ENCODE data around the gene ZNF467.

ZNF467 gene

DNA sequence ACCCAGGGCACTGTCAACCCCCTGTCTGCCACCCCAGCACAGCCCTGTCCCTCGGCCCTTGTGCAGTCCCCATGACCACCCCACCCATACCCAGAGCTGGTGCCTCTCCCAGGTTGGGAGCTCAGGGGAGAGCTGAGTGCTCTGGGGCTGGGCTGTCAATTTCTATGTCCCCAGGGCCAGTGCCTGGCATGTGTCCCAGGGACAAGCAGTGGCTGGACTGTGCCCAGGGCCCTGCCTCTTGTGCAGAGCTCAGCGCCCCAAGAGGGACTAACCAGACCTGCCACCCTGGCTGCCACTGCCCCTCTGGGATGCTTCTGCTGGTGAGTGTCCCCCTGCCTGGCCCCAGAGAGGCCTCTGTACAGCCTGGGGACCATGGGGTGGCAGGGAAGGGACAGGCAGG lies 35.8 kb upstream of the ZNF467 start:
- no peak for DNase-seq (ENCODE audit: low read depth)
- no peak overlapping the region for H3K4me3 ChIP-seq (ENCODE audit: low read depth, low read length)
- TF ChIP-seq, protein P1, sequence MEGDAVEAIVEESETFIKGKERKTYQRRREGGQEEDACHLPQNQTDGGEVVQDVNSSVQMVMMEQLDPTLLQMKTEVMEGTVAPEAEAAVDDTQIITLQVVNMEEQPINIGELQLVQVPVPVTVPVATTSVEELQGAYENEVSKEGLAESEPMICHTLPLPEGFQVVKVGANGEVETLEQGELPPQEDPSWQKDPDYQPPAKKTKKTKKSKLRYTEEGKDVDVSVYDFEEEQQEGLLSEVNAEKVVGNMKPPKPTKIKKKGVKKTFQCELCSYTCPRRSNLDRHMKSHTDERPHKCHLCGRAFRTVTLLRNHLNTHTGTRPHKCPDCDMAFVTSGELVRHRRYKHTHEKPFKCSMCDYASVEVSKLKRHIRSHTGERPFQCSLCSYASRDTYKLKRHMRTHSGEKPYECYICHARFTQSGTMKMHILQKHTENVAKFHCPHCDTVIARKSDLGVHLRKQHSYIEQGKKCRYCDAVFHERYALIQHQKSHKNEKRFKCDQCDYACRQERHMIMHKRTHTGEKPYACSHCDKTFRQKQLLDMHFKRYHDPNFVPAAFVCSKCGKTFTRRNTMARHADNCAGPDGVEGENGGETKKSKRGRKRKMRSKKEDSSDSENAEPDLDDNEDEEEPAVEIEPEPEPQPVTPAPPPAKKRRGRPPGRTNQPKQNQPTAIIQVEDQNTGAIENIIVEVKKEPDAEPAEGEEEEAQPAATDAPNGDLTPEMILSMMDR (IDR thresholded peaks at IDR 0.05; ENCODE audit: insufficient read depth, low read depth, low read length, missing control alignments): no peak

DNA sequence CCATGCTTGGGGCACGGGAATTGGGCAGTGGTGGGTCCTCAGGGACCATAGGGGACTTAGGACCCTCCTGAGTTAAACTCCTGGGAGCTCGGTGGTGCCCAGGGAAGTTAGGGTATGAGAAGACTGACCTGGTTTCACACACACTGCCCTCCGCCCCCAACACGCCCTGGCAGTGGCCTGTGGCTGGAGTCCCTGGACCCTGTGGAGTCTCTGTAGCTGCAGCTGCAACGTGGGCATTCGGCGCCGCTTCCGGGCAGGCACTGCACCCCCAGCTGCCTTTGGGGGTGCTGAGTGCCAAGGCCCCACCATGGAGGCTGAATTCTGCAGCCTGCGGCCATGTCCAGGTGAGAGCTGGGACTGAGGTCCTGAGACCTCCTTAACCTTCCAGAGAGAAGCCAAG lies 34.9 kb upstream of the ZNF467 start:
- H3K4me3 ChIP-seq (ENCODE audit: low read depth, low read length): no peak overlapping the region
- TF ChIP-seq, protein P1 (IDR thresholded peaks at IDR 0.05; ENCODE audit: insufficient read depth, low read depth, low read length, missing control alignments): no peak
- no peak for DNase-seq (ENCODE audit: low read depth)

- no peak overlapping the region for H3K4me3 ChIP-seq (ENCODE audit: low read depth, low read length)
- TF ChIP-seq, protein P1 (IDR thresholded peaks at IDR 0.05; ENCODE audit: insufficient read depth, low read depth, low read length, missing control alignments): no peak
- DNase-seq (ENCODE audit: low read depth): no peak
Observed at GRCh38 chr7:149806726-149807125, 33.3 kb upstream of the ZNF467 start.

GRCh38 chr7:149804106-149804505 lies 30.7 kb upstream of the ZNF467 start:
- TF ChIP-seq, protein P1 (IDR thresholded peaks at IDR 0.05; ENCODE audit: insufficient read depth, low read depth, low read length, missing control alignments): no peak
- H3K4me3 ChIP-seq (ENCODE audit: low read depth, low read length): no peak overlapping the region
- no peak for DNase-seq (ENCODE audit: low read depth)

- no peak overlapping the region for H3K4me3 ChIP-seq (ENCODE audit: low read depth, low read length)
- no peak for DNase-seq (ENCODE audit: low read depth)
- TF ChIP-seq, protein P1 (IDR thresholded peaks at IDR 0.05; ENCODE audit: insufficient read depth, low read depth, low read length, missing control alignments): no peak
Observed at GRCh38 chr7:149803551-149804074, 30.2 kb upstream of the ZNF467 start.

GRCh38 chr7:149802966-149803365 lies 29.6 kb upstream of the ZNF467 start:
- H3K4me3 ChIP-seq (ENCODE audit: low read depth, low read length): no peak overlapping the region
- TF ChIP-seq, protein P1 (IDR thresholded peaks at IDR 0.05; ENCODE audit: insufficient read depth, low read depth, low read length, missing control alignments): no peak
- DNase-seq (ENCODE audit: low read depth): no peak

- TF ChIP-seq, protein P1 (IDR thresholded peaks at IDR 0.05; ENCODE audit: insufficient read depth, low read depth, low read length, missing control alignments): no peak
- no peak overlapping the region for H3K4me3 ChIP-seq (ENCODE audit: low read depth, low read length)
- DNase-seq (ENCODE audit: low read depth): no peak
Observed at GRCh38 chr7:149801816-149802215, 28.4 kb upstream of the ZNF467 start.

All from GM12865 (cell line).